Neural progenitor cell (in vitro differentiated cells): Measurements from ENCODE around the gene AHRR. TPM values are rescaled to one million over a fixed set of nuclear protein-coding genes. Genes with fewer than 3 reads are reported as not detected.

ENCODE experiments used
- DNase-seq: peaks from one replicate; pipeline ENCODE4 v3.0.0-alpha.2; 2016; ENCODE audit warnings: low spot score
- H2AFZ ChIP-seq: fragments of 200-600 bp; sonication (generic); replicated peaks from 2 replicates; pipeline ENCODE4 v1.6.1; 2016; ENCODE audit warnings: antibody characterized with exemption
- H3F3A ChIP-seq: fragments of 200-600 bp; sonication (generic); 2 replicates; pipeline ENCODE4 v1.6.1; 2016; ENCODE audit warnings: antibody characterized with exemption, low read depth
- H3K27ac ChIP-seq: fragments of 200-600 bp; sonication (generic); 2 replicates; pipeline ENCODE4 v1.5.1; 2016; ENCODE audit warnings: mild to moderate bottlenecking
- H3K27me3 ChIP-seq: fragments of 200-600 bp; sonication (generic); 2 replicates; pipeline ENCODE4 v1.6.1; 2016; ENCODE audit warnings: mild to moderate bottlenecking, moderate library complexity
- H3K36me3 ChIP-seq: fragments of 200-600 bp; sonication (generic); 2 replicates; pipeline ENCODE4 v1.5.1; 2016
- H3K4me1 ChIP-seq: fragments of 200-600 bp; sonication (generic); 2 replicates; pipeline ENCODE4 v1.6.1; 2016; ENCODE audit warnings: mixed run types
- H3K4me2 ChIP-seq: fragments of 200-600 bp; sonication (generic); 2 replicates; pipeline ENCODE4 v1.6.1; 2016
- H3K4me3 ChIP-seq: fragments of 200-600 bp; sonication (generic); 2 replicates; pipeline ENCODE4 v1.5.1; 2016
- H3K79me2 ChIP-seq: fragments of 200-600 bp; sonication (generic); 2 replicates; pipeline ENCODE4 v1.6.1; 2016; ENCODE audit warnings: low read depth
- H3K9ac ChIP-seq: fragments of 200-600 bp; sonication (generic); 2 replicates; pipeline ENCODE4 v1.6.1; 2016
- H3K9me3 ChIP-seq: fragments of 200-600 bp; sonication (generic); 2 replicates; pipeline ENCODE4 v1.5.1; 2016; ENCODE audit warnings: low read depth
- H4K20me1 ChIP-seq: fragments of 200-600 bp; sonication (generic); 2 replicates; pipeline ENCODE4 v1.6.1; 2016; ENCODE audit warnings: low read depth
- H3K27ac Mint-ChIP-seq: 3 replicates; pipeline ENCODE4 v1.8.0; 2021; ENCODE audit warnings: mixed read lengths
- H3K27me3 Mint-ChIP-seq: 2 replicates; pipeline ENCODE4 v1.8.0; 2022; ENCODE audit warnings: low read depth, mild to moderate bottlenecking, inconsistent platforms, moderate library complexity, mixed read lengths; ENCODE audit not compliant: insufficient read depth
- H3K36me3 Mint-ChIP-seq: 3 replicates; pipeline ENCODE4 v1.8.0; 2021; ENCODE audit warnings: mixed read lengths
- H3K4me1 Mint-ChIP-seq: 3 replicates; pipeline ENCODE4 v1.8.0; 2021; ENCODE audit warnings: mixed read lengths
- H3K4me3 Mint-ChIP-seq: 3 replicates; pipeline ENCODE4 v1.8.0; 2021; ENCODE audit warnings: mild to moderate bottlenecking, moderate library complexity, mixed read lengths
- H3K9me3 Mint-ChIP-seq: 3 replicates; pipeline ENCODE4 v1.8.0; 2020; ENCODE audit warnings: mixed read lengths
- EZH2 ChIP-seq: fragments of 200-600 bp; sonication (generic); IDR thresholded peaks from 2 replicates; pipeline ENCODE4 v1.6.1; 2017; ENCODE audit warnings: antibody characterized with exemption, mild to moderate bottlenecking, moderate library complexity
- EZH2phosphoT487 ChIP-seq: fragments of 200-600 bp; sonication (generic); IDR thresholded peaks from 2 replicates; pipeline ENCODE4 v1.6.1; 2017; ENCODE audit warnings: antibody characterized with exemption
- total RNA-seq: library from RNA; depleted of rRNA; stranded (reverse); fragments of >200 nt; gene quantifications from 2 replicates; pipeline ENCODE4 v1.2.3, GENCODE V29; 2015; ENCODE audit warnings: low replicate concordance
- TF ChIP-seq, protein P1 (sequence below): fragments of 200-600 bp; sonication (generic); IDR thresholded peaks from 2 replicates; pipeline ENCODE4 v1.5.1; 2017; ENCODE audit warnings: antibody characterized with exemption, mild to moderate bottlenecking

Gene AHRR
- total RNA-seq, 1 donor from 2014 or later, result 0.34 TPM

DNA sequence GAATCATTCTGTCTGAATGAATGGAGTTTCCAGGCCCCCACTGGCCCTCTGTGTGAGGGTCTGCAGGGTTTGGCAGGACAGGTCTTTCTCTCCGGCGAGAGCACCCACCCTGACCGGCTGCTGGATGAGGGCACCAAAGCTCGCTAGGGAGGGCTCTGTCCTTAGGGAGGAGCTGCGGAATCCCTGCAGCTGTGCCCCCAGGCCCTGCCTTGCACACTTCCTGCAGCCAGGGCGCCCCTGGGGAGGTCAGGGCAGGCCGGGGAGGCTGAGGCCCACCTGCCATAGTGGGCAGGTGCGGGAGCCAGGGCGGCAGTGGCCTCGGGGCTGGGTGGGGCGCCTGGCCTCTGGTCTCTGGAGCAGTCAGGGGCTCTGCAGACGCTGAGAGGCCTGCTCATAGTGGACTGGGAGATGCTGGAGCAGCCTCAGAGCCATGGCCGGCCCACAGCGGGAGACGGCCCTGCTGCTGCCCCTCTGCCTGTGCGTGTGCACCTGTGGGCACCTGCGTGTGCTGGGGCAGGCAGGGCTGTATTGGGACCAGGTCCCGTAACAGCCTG is 157.5 kb downstream of the AHRR start:
- Histone ChIP-seq H3K27ac (no peak overlapping the region), H3K9ac (no peak overlapping the region), H3K27me3 (peaks cover 48% of the 10 kb centered on the region), H3K4me3 (no peak overlapping the region), H3K79me2 (no peaks in the 10 kb centered on the region), H3K36me3 (no peaks in the 10 kb centered on the region), H4K20me1 (peaks cover 21% of the 10 kb centered on the region), H3F3A (no peaks in the 10 kb centered on the region), H3K4me2 (no peak overlapping the region), H2AFZ (no peak overlapping the region), H3K4me1 (no peaks in the 10 kb centered on the region), H3K9me3 (no peaks in the 10 kb centered on the region)
- TF ChIP-seq, protein P1, sequence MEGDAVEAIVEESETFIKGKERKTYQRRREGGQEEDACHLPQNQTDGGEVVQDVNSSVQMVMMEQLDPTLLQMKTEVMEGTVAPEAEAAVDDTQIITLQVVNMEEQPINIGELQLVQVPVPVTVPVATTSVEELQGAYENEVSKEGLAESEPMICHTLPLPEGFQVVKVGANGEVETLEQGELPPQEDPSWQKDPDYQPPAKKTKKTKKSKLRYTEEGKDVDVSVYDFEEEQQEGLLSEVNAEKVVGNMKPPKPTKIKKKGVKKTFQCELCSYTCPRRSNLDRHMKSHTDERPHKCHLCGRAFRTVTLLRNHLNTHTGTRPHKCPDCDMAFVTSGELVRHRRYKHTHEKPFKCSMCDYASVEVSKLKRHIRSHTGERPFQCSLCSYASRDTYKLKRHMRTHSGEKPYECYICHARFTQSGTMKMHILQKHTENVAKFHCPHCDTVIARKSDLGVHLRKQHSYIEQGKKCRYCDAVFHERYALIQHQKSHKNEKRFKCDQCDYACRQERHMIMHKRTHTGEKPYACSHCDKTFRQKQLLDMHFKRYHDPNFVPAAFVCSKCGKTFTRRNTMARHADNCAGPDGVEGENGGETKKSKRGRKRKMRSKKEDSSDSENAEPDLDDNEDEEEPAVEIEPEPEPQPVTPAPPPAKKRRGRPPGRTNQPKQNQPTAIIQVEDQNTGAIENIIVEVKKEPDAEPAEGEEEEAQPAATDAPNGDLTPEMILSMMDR, result no peak
- TF ChIP-seq EZH2 (no peak), EZH2phosphoT487 (no peak)
- no peaks in the 10 kb centered on the region for H3K9me3 Mint-ChIP-seq
- H3K27me3 Mint-ChIP-seq, result peaks cover 10% of the 10 kb centered on the region
- no peak overlapping the region for H3K4me3 Mint-ChIP-seq
- no peak for DNase-seq
- peaks cover 3% of the 10 kb centered on the region for H3K4me1 Mint-ChIP-seq
- H3K27ac Mint-ChIP-seq, result no peak overlapping the region
- H3K36me3 Mint-ChIP-seq, result no peaks in the 10 kb centered on the region

DNA sequence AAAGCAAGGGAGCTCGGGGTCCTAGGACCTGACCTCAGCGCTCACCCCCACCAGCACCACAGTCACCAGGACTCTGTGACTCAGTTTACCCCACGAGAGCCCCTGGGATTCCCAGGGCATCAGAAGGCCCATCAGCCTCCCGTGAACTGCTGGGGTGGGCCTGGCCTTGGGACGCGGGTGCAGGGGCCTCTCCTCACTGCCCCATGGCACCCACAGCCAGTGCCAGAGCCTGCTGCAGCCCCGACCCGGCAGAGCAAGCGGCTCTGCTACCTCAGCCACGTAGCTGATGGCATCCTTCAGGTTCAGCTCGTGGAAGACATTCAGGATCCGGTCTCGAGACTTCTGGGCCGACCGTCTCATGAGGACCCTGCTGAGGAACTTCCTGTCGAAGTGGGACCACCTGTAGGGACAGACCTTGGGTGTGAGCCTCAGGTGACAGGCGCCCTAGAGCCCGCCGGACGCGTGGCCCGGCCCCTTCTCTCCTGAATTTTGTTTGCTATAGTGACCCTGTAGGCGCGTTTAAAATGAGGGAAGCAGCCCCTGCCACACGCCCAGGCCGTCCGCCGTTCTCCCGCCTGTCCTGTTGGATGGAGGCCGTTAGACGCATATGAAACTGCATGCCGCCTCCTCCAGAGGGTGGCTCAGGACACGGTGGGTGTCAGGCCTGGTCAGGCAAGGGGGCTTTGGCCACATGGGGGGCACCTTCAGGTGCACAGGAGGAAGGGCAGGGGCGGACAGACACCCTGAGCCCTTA is 158.2 kb downstream of the AHRR start:
- Histone ChIP-seq H3F3A (no peaks in the 10 kb centered on the region), H3K9me3 (no peaks in the 10 kb centered on the region), H3K4me1 (no peaks in the 10 kb centered on the region), H3K4me3 (no peak overlapping the region), H3K79me2 (no peaks in the 10 kb centered on the region), H3K4me2 (no peak overlapping the region), H2AFZ (no peak overlapping the region), H3K9ac (no peak overlapping the region), H3K27ac (no peak overlapping the region), H4K20me1 (peaks cover 19% of the 10 kb centered on the region), H3K36me3 (no peaks in the 10 kb centered on the region), H3K27me3 (peaks cover 42% of the 10 kb centered on the region)
- DNase-seq, result no peak
- Mint-ChIP-seq H3K27me3 (peaks cover 10% of the 10 kb centered on the region), H3K4me3 (no peak overlapping the region), H3K27ac (no peak overlapping the region), H3K36me3 (no peaks in the 10 kb centered on the region), H3K9me3 (no peaks in the 10 kb centered on the region), H3K4me1 (peaks cover 3% of the 10 kb centered on the region)
- TF ChIP-seq EZH2 (no peak), EZH2phosphoT487 (no peak)
- TF ChIP-seq, protein P1, result no peak

DNA sequence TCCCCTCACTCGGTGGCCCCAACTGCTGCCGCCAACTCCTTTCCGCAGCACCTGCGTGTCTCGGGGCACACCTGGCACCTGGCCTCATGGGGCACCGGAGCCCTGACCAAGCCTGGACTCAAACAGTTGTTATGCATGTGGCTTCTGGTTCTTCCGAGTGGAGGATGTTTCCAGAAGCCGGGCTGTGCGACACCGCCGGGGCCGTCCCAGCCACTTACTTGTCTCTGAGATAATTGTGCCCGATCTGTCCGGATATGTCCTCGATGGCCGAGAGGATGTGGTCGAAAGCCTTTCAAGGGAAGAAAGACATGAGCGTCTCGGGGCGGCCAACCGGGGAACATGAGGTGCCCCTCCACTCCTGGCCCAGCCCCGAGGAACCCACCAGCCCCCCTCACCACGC is 159.8 kb downstream of the AHRR start:
- H3K4me2 ChIP-seq, result no peak overlapping the region
- no peak for DNase-seq

More for the DNA sequence above, 159.8 kb downstream of the AHRR start:
- no peaks in the 10 kb centered on the region for H3K79me2 ChIP-seq
- H4K20me1 ChIP-seq, result peaks cover 3% of the 10 kb centered on the region
- H3K4me3 ChIP-seq, result no peak overlapping the region
- peaks cover 26% of the 10 kb centered on the region for H3K27me3 ChIP-seq
- H3F3A ChIP-seq, result no peaks in the 10 kb centered on the region
- H3K9ac ChIP-seq, result no peak overlapping the region
- no peaks in the 10 kb centered on the region for H3K4me1 Mint-ChIP-seq
- H3K4me3 Mint-ChIP-seq, result no peak overlapping the region
- no peaks in the 10 kb centered on the region for H3K36me3 ChIP-seq
- H3K27ac Mint-ChIP-seq, result no peak overlapping the region
- no peak for TF ChIP-seq EZH2phosphoT487
- TF ChIP-seq, protein P1, result no peak
- TF ChIP-seq EZH2, result no peak
- no peaks in the 10 kb centered on the region for H3K9me3 Mint-ChIP-seq
- H3K4me1 ChIP-seq, result no peaks in the 10 kb centered on the region
- H3K9me3 ChIP-seq, result no peaks in the 10 kb centered on the region
- H3K27me3 Mint-ChIP-seq, result peaks cover 7% of the 10 kb centered on the region
- H3K36me3 Mint-ChIP-seq, result no peaks in the 10 kb centered on the region
- no peak overlapping the region for H3K27ac ChIP-seq
- no peak overlapping the region for H2AFZ ChIP-seq
